ENCODE data around the gene RSRC2.
A peak's percentile ranks its signal among the peaks of the same experiment; 100 is the strongest.
"Not testable (repeated sequence)": the region's sequence is repeated elsewhere in the genome, so short reads cannot be mapped to it uniquely, and the experiment has no call there.

The RSRC2 gene

GRCh38 chr12:122517877-122518276 is 8.9 kb downstream of the RSRC2 start:
- DNase-seq, result no peak

- no peak for DNase-seq
These were observed 10.0 kb downstream of the RSRC2 start for GRCh38 chr12:122516544-122517361.

- DNase-seq, result no peak
These were observed 11.5 kb downstream of the RSRC2 start for GRCh38 chr12:122515275-122515674.

- no peak for DNase-seq
These were observed 13.1 kb downstream of the RSRC2 start for GRCh38 chr12:122513660-122514059.

GRCh38 chr12:122513028-122513427 is 13.7 kb downstream of the RSRC2 start:
- DNase-seq, result not testable (repeated sequence)

GRCh38 chr12:122508163-122508562 is 18.6 kb downstream of the RSRC2 start:
- DNase-seq, result no peak

GRCh38 chr12:122506393-122506938 is 20.3 kb downstream of the RSRC2 start:
- no peak for DNase-seq

GRCh38 chr12:122505419-122506051 is 21.2 kb downstream of the RSRC2 start:
- DNase-seq, result no peak

- no peak for DNase-seq
These were observed 22.7 kb downstream of the RSRC2 start for GRCh38 chr12:122503783-122504590.

- no peak for DNase-seq
These were observed 23.5 kb downstream of the RSRC2 start for GRCh38 chr12:122503147-122503751.

GRCh38 chr12:122501489-122501989 is 25.2 kb downstream of the RSRC2 start:
- no peak for DNase-seq

GRCh38 chr12:122500685-122501488 is 25.8 kb downstream of the RSRC2 start, which contains the start of gene ZCCHC8:
ZCCHC8 (minus strand) TSS chr12:122500932; CDS start chr12:122500840, 92 bp downstream.
- peak; percentile 95 to 98 for DNase-seq

- DNase-seq, result no peak
These were observed 26.6 kb downstream of the RSRC2 start for GRCh38 chr12:122499991-122500684.

- DNase-seq, result no peak
These were observed 31.5 kb downstream of the RSRC2 start for GRCh38 chr12:122495258-122495657.

- not testable (repeated sequence) for DNase-seq
These were observed 33.5 kb downstream of the RSRC2 start for GRCh38 chr12:122493222-122493621.

- DNase-seq, result no peak
These were observed 34.7 kb downstream of the RSRC2 start for GRCh38 chr12:122491991-122492390.

- DNase-seq, result no peak
These were observed 37.7 kb downstream of the RSRC2 start for GRCh38 chr12:122489038-122489437.

- DNase-seq, result not testable (repeated sequence)
These were observed 38.9 kb downstream of the RSRC2 start for GRCh38 chr12:122487807-122488206.

- no peak for DNase-seq
These were observed 39.8 kb downstream of the RSRC2 start for GRCh38 chr12:122486805-122487426.

GRCh38 chr12:122486360-122486759 is 40.4 kb downstream of the RSRC2 start:
- not testable (repeated sequence) for DNase-seq
